ENCODE results near the gene SGK1.
"Not testable (repeated sequence)": the region's sequence is repeated elsewhere in the genome, so short reads cannot be mapped to it uniquely, and the experiment has no call there.

Gene SGK1

GRCh38 chr6:134180540-134180939 lies 137.4 kb downstream of the SGK1 start:
- not testable (repeated sequence) for H3K4me3 ChIP-seq (ENCODE audit: low read depth, low read length); DNase-seq (ENCODE audit: low read depth)

- H3K4me3 ChIP-seq (ENCODE audit: low read depth, low read length): peak overlapping the region; percentile 46
- peak; percentile 88 for DNase-seq (ENCODE audit: low read depth)
These were observed 139.5 kb downstream of the SGK1 start for GRCh38 chr6:134178161-134179044.

DNA sequence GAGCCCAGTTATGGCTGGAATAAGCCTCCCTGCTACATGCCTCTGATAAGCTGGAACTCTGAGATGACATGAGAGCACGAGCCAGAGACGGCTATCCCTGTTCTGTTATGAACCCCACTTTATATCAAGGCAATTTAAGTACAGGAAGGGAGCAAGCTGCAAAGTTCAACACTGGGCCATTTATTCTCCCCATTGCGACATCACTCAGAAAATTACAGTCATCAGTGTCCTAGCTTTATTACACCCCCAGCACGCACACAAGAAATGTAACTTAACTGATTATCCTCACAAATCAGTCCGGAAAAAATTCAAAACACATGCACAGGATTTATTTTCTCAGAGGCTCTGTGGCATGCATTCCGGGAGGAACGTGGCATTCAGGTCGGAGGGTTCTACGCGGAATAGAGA lies 140.2 kb downstream of the SGK1 start:
- no peak for DNase-seq (ENCODE audit: low read depth)
- H3K4me3 ChIP-seq (ENCODE audit: low read depth, low read length): peak overlapping the region; percentile 46

DNA sequence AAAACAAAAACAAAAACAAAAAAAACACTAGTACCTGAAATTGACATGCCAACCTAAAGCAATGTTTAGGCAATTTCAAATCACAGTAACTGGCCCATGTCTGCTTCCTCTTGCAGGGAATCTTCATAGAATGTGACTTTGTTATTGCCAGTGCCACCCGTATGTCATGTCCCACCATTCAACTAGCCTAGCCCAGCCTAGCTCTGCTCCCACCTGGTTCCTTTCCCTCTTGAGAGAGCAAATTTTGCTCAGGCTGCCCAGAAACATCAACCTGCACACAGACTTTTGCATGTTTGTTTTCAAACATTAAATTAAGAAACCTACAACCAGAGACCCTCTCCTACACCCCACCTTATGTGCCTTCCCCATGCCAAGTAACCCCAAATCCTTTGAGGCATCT lies 140.7 kb downstream of the SGK1 start:
- no peak overlapping the region for H3K4me3 ChIP-seq (ENCODE audit: low read depth, low read length)
- DNase-seq (ENCODE audit: low read depth): no peak

DNA sequence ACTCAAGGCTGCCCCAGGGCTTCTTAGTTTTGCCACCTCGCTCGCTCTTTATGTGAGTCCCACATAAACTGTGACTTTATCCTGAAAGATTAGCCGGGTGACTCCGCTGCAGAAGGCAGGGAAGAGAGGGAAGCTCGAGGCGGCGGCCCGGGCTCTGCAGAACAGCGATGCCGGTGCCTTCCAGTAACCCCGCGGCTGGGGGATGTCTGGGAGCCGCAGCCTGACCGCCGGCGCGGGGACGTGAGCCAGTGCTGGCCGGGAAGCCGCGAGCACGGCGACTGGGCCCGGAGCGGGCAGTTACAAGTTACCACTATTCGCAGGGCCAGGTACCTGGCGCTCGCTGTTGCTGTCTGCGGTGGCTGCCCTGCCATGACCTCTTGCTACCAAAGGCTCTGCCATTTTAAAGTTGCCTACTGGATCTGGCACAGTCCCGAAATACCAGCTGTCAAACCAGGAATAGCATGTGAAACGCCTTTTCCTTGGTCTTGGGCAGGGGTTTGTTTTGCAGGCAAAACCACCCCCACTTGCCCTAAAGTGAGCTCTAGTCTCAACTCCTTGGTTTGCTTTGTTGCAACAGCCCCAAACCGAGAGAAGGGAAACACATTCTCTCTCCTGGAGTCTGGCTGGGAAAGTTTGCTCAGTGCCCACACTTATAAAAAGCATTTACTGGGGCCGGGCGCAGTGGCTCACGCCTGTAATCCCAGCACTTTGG lies 141.5 kb downstream of the SGK1 start:
- H3K4me3 ChIP-seq (ENCODE audit: low read depth, low read length): peak overlapping the region; percentile 76

GRCh38 chr6:134175532-134176263 lies 142.2 kb downstream of the SGK1 start:
- no peak for DNase-seq (ENCODE audit: low read depth)
- H3K4me3 ChIP-seq (ENCODE audit: low read depth, low read length): peak overlapping the region; percentile 76

More for the DNA sequence above, 141.5 kb downstream of the SGK1 start:
- no peak for DNase-seq (ENCODE audit: low read depth)

- H3K4me3 ChIP-seq (ENCODE audit: low read depth, low read length): peak overlapping the region; percentile 76
- DNase-seq (ENCODE audit: low read depth): no peak
These were observed 143.0 kb downstream of the SGK1 start for GRCh38 chr6:134174672-134175531.

- no peak for DNase-seq (ENCODE audit: low read depth)
These were observed 143.8 kb downstream of the SGK1 start for GRCh38 chr6:134173936-134174671.

GRCh38 chr6:134173366-134173725 lies 144.6 kb downstream of the SGK1 start:
- DNase-seq (ENCODE audit: low read depth): no peak
- H3K4me3 ChIP-seq (ENCODE audit: low read depth, low read length): peak overlapping the region; percentile 76

More at GRCh38 chr6:134173936-134174671, 143.8 kb downstream of the SGK1 start:
- peak overlapping the region; percentile 76 for H3K4me3 ChIP-seq (ENCODE audit: low read depth, low read length)

DNA sequence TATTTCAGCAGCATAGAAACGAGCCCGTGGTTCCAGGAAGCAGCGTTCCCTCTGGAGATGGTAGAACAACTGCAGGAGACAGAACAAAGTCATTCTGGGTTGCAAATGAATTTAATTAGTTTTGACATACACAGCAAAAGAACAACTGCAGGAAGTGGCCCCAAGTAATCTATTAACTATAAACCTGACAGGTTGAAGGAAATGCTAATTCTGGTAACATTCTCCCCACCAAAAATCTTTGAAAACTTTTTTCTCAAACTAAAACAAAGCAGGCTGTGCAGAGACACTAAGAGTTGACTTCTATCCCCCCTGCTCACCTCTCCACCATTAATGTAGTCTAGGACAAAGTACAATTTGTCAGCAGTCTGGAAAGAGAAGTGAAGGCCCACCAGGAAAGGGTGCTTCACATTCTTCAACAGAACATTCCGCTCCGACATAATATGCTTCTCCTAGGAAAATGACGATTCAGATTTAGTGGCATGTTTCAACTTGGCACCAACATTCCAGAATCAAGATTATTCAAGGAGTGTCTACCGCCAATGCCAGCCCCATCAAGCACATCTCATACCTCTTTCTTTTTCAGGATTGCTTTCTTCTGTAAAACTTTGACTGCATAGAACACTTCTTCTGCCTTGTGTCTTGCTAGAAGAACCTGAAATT lies 145.1 kb downstream of the SGK1 start:
- H3K4me3 ChIP-seq (ENCODE audit: low read depth, low read length): peak overlapping the region; percentile 76
- no peak for DNase-seq (ENCODE audit: low read depth)

GRCh38 chr6:134172020-134172705 lies 145.7 kb downstream of the SGK1 start:
- no peak for DNase-seq (ENCODE audit: low read depth)
- peak overlapping the region; percentile 76 for H3K4me3 ChIP-seq (ENCODE audit: low read depth, low read length)

DNA sequence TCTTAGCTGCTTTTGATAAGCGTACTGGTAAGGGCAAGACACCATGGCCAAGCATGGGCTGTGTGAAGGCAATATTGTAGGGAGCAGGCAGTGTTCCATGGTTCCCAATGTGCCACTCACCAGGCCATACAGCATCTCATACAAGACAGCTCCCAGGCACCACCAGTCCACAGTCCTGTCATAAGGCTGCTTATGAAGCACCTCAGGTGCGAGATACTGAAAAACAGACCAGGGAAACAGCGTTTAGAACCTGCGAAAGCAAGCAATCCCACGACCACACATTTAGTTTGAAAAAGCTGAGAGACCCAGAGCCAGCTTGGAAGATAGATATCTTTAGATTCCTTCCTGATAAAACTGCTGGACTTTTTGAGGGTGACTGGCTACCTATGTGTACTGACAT lies 146.4 kb downstream of the SGK1 start:
- peak overlapping the region; percentile 76 for H3K4me3 ChIP-seq (ENCODE audit: low read depth, low read length)

GRCh38 chr6:134170844-134171243 lies 147.1 kb downstream of the SGK1 start:
- DNase-seq (ENCODE audit: low read depth): no peak
- peak overlapping the region; percentile 76 for H3K4me3 ChIP-seq (ENCODE audit: low read depth, low read length)

More for the DNA sequence above, 146.4 kb downstream of the SGK1 start:
- DNase-seq (ENCODE audit: low read depth): no peak

DNA sequence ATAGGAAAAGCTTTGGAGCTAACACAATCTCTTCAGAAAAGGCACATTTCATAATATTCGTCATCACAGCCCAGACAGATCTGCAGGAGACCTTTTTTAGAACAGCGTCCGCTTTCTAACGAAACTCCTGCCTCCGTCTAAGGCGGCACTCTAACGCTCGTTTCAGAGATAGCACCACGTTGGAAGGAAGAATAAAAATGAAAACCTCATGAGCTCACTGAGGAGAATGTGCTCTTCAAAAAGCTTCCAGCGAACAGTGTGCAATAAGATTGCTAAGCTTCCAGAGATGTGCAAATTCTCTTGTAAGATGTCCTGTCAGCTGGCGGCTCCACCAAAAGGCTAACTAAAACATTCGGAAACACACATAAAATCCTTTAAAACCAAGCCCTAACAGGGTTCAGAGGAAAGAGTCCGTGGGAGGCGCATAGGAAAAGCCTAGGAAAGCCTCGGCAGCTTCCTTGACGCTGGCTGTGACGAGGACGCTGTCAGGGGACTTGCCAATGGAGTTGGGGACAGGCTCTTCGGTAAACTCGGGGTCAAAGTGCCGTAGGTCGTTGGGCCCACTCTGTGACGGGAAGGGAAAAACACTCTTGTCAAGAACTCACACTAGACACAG lies 147.9 kb downstream of the SGK1 start:
- peak overlapping the region; percentile 76 for H3K4me3 ChIP-seq (ENCODE audit: low read depth, low read length)
- no peak for DNase-seq (ENCODE audit: low read depth)

DNA sequence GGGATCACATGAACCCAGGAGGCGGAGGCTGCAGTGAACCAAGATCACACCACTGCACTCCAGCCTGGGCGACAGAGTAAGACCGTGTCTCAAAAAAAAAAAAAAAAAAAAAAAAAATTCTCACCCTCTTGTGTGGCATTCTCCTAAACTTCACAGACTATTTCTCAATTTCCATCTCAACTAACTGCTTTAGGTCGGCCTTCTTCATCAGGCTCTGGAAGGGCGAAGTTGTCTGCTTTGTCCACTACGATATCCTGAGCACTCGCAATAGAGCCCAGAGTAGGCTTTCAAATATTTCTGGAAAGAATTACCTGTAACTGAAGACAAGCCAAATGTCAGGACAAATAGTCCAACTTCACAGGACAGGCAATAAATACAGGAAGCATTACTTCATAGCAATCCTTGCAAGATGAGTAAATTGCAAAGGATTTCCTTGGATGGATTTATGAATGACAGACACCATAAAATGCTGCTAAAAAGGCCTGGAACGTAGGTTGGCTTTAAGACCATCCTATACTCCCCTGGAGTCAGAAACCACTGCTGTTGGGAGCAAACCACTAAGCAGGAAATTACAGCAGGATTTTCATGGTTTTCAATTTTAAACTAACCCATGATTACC lies 149.2 kb downstream of the SGK1 start:
- DNase-seq (ENCODE audit: low read depth): no peak
- no peak overlapping the region for H3K4me3 ChIP-seq (ENCODE audit: low read depth, low read length)

GRCh38 chr6:134166511-134167261 lies 151.2 kb downstream of the SGK1 start:
- DNase-seq (ENCODE audit: low read depth): no peak
- no peak overlapping the region for H3K4me3 ChIP-seq (ENCODE audit: low read depth, low read length)

Measured in skeletal muscle cell (primary cell).